Measurements from ENCODE around the gene ZDHHC13.

The ZDHHC13 gene

DNA sequence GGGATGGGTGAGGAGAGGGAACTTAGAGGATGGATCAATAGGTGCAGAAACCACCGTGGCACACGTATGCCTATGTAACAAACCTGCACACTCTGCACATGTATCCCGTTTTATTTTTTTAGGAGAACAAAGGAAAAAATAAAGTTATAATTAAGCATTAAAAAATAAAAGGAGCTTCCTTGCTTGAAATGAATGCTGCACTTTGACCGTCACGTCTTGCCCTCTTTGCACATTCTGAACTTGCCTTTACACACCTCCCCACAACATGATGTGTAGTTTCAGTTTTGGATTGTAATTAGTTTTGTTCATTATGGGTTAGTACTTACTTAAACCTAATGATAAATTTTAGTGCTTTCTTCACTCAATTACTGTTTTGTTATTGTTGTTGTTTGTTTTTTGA, 87.9 kb downstream of the ZDHHC13 start:
- Histone ChIP-seq H3K4me3 (ENCODE audit: insufficient read length, low read depth) (no peak overlapping the region), H3K9ac (ENCODE audit: insufficient read length, low read depth) (no peak overlapping the region), H3K27me3 (ENCODE audit: insufficient read depth, insufficient read length) (no peaks in the 10 kb centered on the region), H3K36me3 (ENCODE audit: insufficient read depth, insufficient read length, low read length) (no peaks in the 10 kb centered on the region), H3K9me3 (ENCODE audit: insufficient read depth, low read length) (peaks cover 8% of the 10 kb centered on the region; the same call in 1 of the 2 replicates), H3K4me1 (ENCODE audit: insufficient read depth, insufficient read length) (peaks cover 2% of the 10 kb centered on the region)
- no peak for TF ChIP-seq YY1 (IDR thresholded peaks at IDR 0.05; ENCODE audit: insufficient read depth, insufficient read length)
- no peak for TF ChIP-seq SUZ12 (IDR thresholded peaks at IDR 0.05; ENCODE audit: extremely low read depth, insufficient read depth, insufficient read length)
- no peak for TF ChIP-seq ZNF274 (IDR thresholded peaks at IDR 0.05; ENCODE audit: low read depth, low read length)
- DNase-seq (ENCODE audit: low read depth, low spot score): no peak

DNA sequence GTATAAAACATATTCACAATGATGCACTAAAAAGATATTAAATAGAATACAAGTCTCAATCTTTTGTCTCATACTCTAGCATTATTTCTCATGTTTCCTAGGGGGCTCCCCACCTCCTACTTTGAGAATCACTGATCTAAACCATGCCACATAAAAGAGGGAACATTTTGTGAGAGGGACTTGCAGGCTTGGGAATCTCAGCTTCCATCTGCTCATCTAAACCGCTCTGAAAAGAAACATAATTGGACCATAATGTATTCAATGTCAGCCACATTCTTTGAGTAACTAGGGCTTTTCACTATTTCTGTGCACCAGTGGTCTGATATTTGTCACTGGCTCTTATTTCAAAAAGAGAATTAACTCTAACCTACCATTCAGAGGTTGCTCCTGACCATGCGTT, 91.2 kb downstream of the ZDHHC13 start:
- Histone ChIP-seq H3K4me1 (ENCODE audit: insufficient read depth, insufficient read length) (peaks cover 2% of the 10 kb centered on the region), H3K9me3 (ENCODE audit: insufficient read depth, low read length) (no peaks in the 10 kb centered on the region), H3K36me3 (ENCODE audit: insufficient read depth, insufficient read length, low read length) (no peaks in the 10 kb centered on the region), H3K4me3 (ENCODE audit: insufficient read length, low read depth) (no peak overlapping the region), H3K9ac (ENCODE audit: insufficient read length, low read depth) (no peak overlapping the region), H3K27me3 (ENCODE audit: insufficient read depth, insufficient read length) (no peaks in the 10 kb centered on the region)
- no peak for TF ChIP-seq YY1 (IDR thresholded peaks at IDR 0.05; ENCODE audit: insufficient read depth, insufficient read length)
- DNase-seq (ENCODE audit: low read depth, low spot score): no peak

DNA sequence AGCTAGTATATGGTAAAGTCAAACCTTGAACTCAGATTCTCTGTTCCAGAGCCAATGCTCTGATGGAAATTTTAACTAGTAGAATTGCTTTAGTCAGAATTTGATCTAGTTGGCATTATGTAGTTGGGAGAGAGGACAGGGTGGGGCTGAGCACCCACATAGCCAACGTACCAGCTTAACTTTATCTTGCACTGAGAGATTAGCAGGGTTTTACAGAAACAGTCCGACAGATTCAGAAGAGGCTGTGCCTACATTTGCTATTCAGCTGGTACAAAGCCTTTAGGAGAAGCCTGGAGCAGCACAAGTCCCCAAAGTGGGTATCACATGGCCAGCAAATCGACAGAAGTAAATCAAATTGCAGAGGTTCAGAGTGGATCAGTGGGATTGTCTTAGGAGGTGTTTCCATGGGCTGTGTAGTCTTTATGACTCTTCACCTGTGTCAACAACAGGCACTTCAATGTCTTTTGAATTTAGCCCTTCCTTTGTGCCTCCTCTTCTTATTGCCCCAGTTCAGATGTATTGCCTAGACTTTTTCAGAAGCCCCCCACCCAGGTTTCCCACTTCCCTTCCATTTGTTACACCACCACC, 92.1 kb downstream of the ZDHHC13 start:
- H3K4me3 ChIP-seq (ENCODE audit: insufficient read length, low read depth): no peak overlapping the region
- no peak for TF ChIP-seq YY1 (IDR thresholded peaks at IDR 0.05; ENCODE audit: insufficient read depth, insufficient read length)
- no peak for TF ChIP-seq ZNF274 (IDR thresholded peaks at IDR 0.05; ENCODE audit: low read depth, low read length)
- no peak for TF ChIP-seq SUZ12 (IDR thresholded peaks at IDR 0.05; ENCODE audit: extremely low read depth, insufficient read depth, insufficient read length)
- H3K9ac ChIP-seq (ENCODE audit: insufficient read length, low read depth): no peak overlapping the region
- H3K4me1 ChIP-seq (ENCODE audit: insufficient read depth, insufficient read length): peaks cover 2% of the 10 kb centered on the region
- no peaks in the 10 kb centered on the region for H3K27me3 ChIP-seq (ENCODE audit: insufficient read depth, insufficient read length)
- H3K9me3 ChIP-seq (ENCODE audit: insufficient read depth, low read length): no peaks in the 10 kb centered on the region
- no peaks in the 10 kb centered on the region for H3K36me3 ChIP-seq (ENCODE audit: insufficient read depth, insufficient read length, low read length)
- no peak for DNase-seq (ENCODE audit: low read depth, low spot score)

DNA sequence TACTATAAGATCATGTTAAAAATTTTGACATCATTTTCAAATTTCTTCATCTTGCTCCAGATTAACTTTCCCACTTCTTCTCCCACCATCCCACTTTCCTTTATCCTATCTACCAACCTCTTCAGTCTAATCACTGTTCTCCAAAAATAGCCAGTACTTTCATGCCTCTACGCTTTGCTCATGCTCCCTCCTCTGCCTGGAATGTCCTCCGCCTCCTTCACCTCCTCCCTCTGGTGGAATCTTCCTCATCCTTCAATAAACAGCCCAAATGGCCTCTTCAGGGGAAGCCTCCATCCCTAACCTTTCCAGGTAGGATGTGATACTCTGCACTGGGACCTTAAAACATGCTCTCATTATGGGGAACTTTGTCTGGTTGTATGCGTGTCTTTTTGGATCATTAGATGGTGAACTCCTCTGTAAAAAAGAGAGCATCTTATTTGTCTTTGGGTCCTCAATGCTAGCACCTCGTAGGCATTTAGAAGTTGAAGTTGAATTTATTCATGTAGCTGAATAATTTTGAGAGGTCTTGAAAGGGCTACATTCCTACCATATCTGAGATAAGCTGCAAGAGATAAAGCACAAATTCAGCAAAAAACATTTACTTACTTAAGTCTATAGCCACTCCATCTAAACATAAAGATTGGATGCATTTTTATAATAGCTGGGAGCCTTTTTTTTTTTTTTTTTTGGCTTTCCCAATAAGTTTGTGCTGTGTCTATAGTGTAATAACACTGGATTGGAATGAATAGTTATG, 92.8 kb downstream of the ZDHHC13 start:
- Histone ChIP-seq H3K36me3 (ENCODE audit: insufficient read depth, insufficient read length, low read length) (no peaks in the 10 kb centered on the region), H3K4me3 (ENCODE audit: insufficient read length, low read depth) (no peak overlapping the region), H3K9ac (ENCODE audit: insufficient read length, low read depth) (no peak overlapping the region), H3K4me1 (ENCODE audit: insufficient read depth, insufficient read length) (peaks cover 2% of the 10 kb centered on the region), H3K27me3 (ENCODE audit: insufficient read depth, insufficient read length) (no peaks in the 10 kb centered on the region), H3K9me3 (ENCODE audit: insufficient read depth, low read length) (no peaks in the 10 kb centered on the region)
- TF ChIP-seq SUZ12 (IDR thresholded peaks at IDR 0.05; ENCODE audit: extremely low read depth, insufficient read depth, insufficient read length) (no peak), YY1 (IDR thresholded peaks at IDR 0.05; ENCODE audit: insufficient read depth, insufficient read length) (no peak)
- DNase-seq (ENCODE audit: low read depth, low spot score): no peak

DNA sequence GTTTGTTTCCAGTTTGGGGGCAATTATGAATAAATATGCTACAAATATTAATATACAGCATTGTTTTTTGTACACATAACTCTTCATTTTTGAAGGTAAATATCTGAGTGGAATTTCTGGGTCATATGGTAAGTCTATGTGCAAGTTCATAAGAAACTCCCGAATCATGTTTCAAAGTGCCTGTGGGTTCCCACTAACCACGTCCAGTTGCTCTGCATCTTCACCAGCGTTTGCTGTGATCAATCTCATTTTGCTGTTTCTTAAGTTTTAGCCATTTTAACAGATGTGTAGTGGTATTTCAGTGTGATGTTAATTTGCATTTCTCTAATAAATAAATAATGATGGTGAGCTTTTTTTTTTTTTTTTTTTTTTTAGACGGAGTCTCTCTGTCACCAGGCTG, 99.1 kb downstream of the ZDHHC13 start:
- DNase-seq (ENCODE audit: low read depth, low spot score): no peak
- Histone ChIP-seq H3K9ac (ENCODE audit: insufficient read length, low read depth) (no peak overlapping the region), H3K36me3 (ENCODE audit: insufficient read depth, insufficient read length, low read length) (no peaks in the 10 kb centered on the region), H3K27me3 (ENCODE audit: insufficient read depth, insufficient read length) (no peaks in the 10 kb centered on the region), H3K9me3 (ENCODE audit: insufficient read depth, low read length) (no peaks in the 10 kb centered on the region), H3K4me1 (ENCODE audit: insufficient read depth, insufficient read length) (no peaks in the 10 kb centered on the region), H3K4me3 (ENCODE audit: insufficient read length, low read depth) (no peak overlapping the region)
- TF ChIP-seq SUZ12 (IDR thresholded peaks at IDR 0.05; ENCODE audit: extremely low read depth, insufficient read depth, insufficient read length) (no peak), YY1 (IDR thresholded peaks at IDR 0.05; ENCODE audit: insufficient read depth, insufficient read length) (no peak), ZNF274 (IDR thresholded peaks at IDR 0.05; ENCODE audit: low read depth, low read length) (no peak)

DNA sequence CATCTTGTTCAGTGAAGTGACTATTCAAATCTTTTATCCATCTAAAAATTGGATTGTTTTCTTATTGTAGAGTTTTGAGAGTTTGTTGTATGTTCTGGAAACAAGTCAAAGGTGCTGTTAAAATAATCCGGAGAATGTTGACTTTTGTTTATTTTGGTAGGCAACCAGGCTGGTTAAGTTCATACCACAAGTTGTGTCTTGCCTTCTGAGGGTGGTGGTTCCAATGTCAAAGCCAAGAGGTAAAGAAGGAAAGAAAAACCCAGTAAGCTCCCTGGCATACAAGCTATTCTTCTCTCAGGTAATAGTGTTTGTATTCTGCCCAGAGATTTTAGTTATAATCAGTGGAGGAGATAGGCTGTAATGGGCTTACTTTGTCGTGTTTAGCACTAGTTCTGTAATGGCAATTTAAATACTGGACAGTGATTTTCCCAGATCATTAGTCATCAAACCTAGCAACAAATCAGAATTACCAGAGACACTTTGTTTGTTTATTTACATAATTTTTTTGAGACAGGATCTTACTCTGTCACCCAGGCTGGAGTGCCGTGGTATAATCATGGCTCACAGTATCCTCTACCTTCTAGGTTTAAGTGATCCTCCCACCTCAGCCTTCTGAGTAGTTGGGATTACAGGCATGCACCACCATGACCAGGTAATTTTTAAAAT, 99.9 kb downstream of the ZDHHC13 start:
- TF ChIP-seq YY1 (IDR thresholded peaks at IDR 0.05; ENCODE audit: insufficient read depth, insufficient read length): no peak
- TF ChIP-seq ZNF274 (IDR thresholded peaks at IDR 0.05; ENCODE audit: low read depth, low read length): no peak
- TF ChIP-seq SUZ12 (IDR thresholded peaks at IDR 0.05; ENCODE audit: extremely low read depth, insufficient read depth, insufficient read length): no peak
- DNase-seq (ENCODE audit: low read depth, low spot score): no peak
- H3K27me3 ChIP-seq (ENCODE audit: insufficient read depth, insufficient read length): no peaks in the 10 kb centered on the region
- H3K9me3 ChIP-seq (ENCODE audit: insufficient read depth, low read length): no peaks in the 10 kb centered on the region
- H3K4me3 ChIP-seq (ENCODE audit: insufficient read length, low read depth): no peak overlapping the region
- H3K4me1 ChIP-seq (ENCODE audit: insufficient read depth, insufficient read length): no peaks in the 10 kb centered on the region
- H3K36me3 ChIP-seq (ENCODE audit: insufficient read depth, insufficient read length, low read length): no peaks in the 10 kb centered on the region
- no peak overlapping the region for H3K9ac ChIP-seq (ENCODE audit: insufficient read length, low read depth)

DNA sequence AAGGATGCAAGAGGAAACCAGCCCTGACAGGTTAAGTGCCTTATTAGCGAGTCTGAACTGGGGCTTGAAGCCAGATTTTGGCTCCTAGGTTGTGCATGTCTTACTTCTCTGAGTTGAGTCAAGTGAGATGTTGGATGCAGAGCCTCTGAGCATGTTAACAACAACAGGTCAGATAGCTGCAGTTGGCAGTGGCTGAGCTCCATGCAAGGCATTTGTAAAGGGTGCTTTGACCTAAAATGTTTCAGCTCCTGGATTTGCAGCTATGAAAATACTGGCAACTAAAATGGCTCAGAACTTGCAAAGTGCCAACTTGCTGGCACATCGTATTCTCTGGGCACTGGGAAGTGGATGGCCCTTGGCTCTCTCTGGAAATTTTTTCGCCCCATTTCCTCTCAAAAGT, 101.2 kb downstream of the ZDHHC13 start:
- TF ChIP-seq ZNF274 (IDR thresholded peaks at IDR 0.05; ENCODE audit: low read depth, low read length) (no peak), YY1 (IDR thresholded peaks at IDR 0.05; ENCODE audit: insufficient read depth, insufficient read length) (no peak), SUZ12 (IDR thresholded peaks at IDR 0.05; ENCODE audit: extremely low read depth, insufficient read depth, insufficient read length) (no peak)
- Histone ChIP-seq H3K4me1 (ENCODE audit: insufficient read depth, insufficient read length) (no peaks in the 10 kb centered on the region), H3K27me3 (ENCODE audit: insufficient read depth, insufficient read length) (no peaks in the 10 kb centered on the region), H3K9ac (ENCODE audit: insufficient read length, low read depth) (no peak overlapping the region), H3K36me3 (ENCODE audit: insufficient read depth, insufficient read length, low read length) (no peaks in the 10 kb centered on the region), H3K9me3 (ENCODE audit: insufficient read depth, low read length) (no peaks in the 10 kb centered on the region), H3K4me3 (ENCODE audit: insufficient read length, low read depth) (no peak overlapping the region)
- no peak for DNase-seq (ENCODE audit: low read depth, low spot score)

Measured in NT2/D1 (cell line).